H1 (cell line): ENCODE data around the gene OR5M3. TPM values are rescaled to one million over a fixed set of nuclear protein-coding genes. Genes with fewer than 3 reads are reported as not detected.

Experiments
- GTF2F1 ChIP-seq: IDR thresholded peaks from 2 replicates; pipeline ENCODE4 v1.6.1; 2012; ENCODE audit warnings: low read depth, low read length, improper control_type of control experiment, borderline replicate concordance
- HDAC6 ChIP-seq: IDR thresholded peaks from one replicate; pipeline ENCODE4 v1.7.1; 2012; ENCODE audit warnings: low read depth, mild to moderate bottlenecking, inconsistent platforms, low read length, moderate library complexity
- SIRT6 ChIP-seq: IDR thresholded peaks from one replicate; pipeline ENCODE4 v1.7.1; 2012; ENCODE audit warnings: low read length, inconsistent platforms
- TBP ChIP-seq: IDR thresholded peaks from 2 replicates; pipeline ENCODE4 v1.6.1; 2011; ENCODE audit warnings: low read depth, low read length, improper control_type of control experiment
- USF2 ChIP-seq: IDR thresholded peaks from 2 replicates; pipeline ENCODE4 v1.6.1; 2011; ENCODE audit warnings: low read length, improper control_type of control experiment
- polyA plus RNA-seq, 7 experiments: library from polyadenylated mRNA; depleted of rRNA in 3 of 7; stranded (reverse) in 5 of 7; unstranded in 2 of 7; fragments of >200 nt in 5 of 7; fragments of 200-250 nt in 2 of 7; gene quantifications; 1 replicate in 5 of 7; 2 replicates in 1 of 7; 4 replicates in 1 of 7; pipeline versions ENCODE4 v1.2.1 to v1.2.3, GENCODE V29; 2011 to 2013; ENCODE audit warnings: missing spikeins in 2 of 7, mixed read lengths in 2 of 7
- total RNA-seq: library from RNA; stranded (reverse); fragmentation: NEBNext Ultra II Directional; extraction: Animal tissue kit (Norgen Biotek cat#: 25700); gene quantifications from 2 replicates; pipeline ENCODE4 v1.2.1, GENCODE V29; 2021

The OR5M3 gene
- total and polyA plus RNA-seq, 2 of the 8 experiments (the other 6 are each of a cell fraction or from before 2014, with no cell fraction given) = not detected

- TF ChIP-seq GTF2F1 (no peak), HDAC6 (no peak), SIRT6 (no peak), USF2 (no peak), TBP (no peak)
Measured at GRCh38 chr11:56495117-56495516, 22.0 kb upstream of the OR5M3 start (continued).
